Prostate gland (tissue), 2 donors: ENCODE results near the gene TPM3. TPM values are rescaled to one million over a fixed set of nuclear protein-coding genes. Genes with fewer than 3 reads are reported as not detected.

Experiments used
- DNase-seq: peaks from one replicate; pipeline ENCODE4 v3.0.0-alpha.2; 2019; ENCODE audit warnings: low spot score
- H3K27ac ChIP-seq, 2 donors: fragments of 200-600 bp; sonication (generic); 2 replicates each; pipeline ENCODE4 v1.5.1; 2017 to 2019
- H3K27me3 ChIP-seq: fragments of 200-600 bp; sonication (generic); replicated peaks from 2 replicates; pipeline ENCODE4 v1.5.1; 2019; ENCODE audit not compliant: insufficient read depth
- H3K36me3 ChIP-seq, 2 donors: fragments of 200-600 bp; sonication (generic); 1 replicate in 1 of 2; 2 replicates in 1 of 2; pipeline versions ENCODE4 v1.5.1 to v1.8.1; 2017 to 2019
- H3K4me1 ChIP-seq: fragments of 200-600 bp; sonication (generic); replicated peaks from 2 replicates; pipeline ENCODE4 v1.5.1; 2019
- H3K4me3 ChIP-seq, 2 donors: fragments of 200-600 bp; sonication (generic); 2 replicates each; pipeline ENCODE4 v1.5.1; 2017 to 2019
- H3K9me3 ChIP-seq: fragments of 200-600 bp; sonication (generic); 2 replicates; pipeline ENCODE4 v1.5.1; 2017
- CTCF ChIP-seq, 4 experiments: fragments of 200-600 bp in 2 of 4; fragments of 450-650 bp in 2 of 4; sonication (generic) in 2 of 4; IDR thresholded peaks; 1 replicate in 3 of 4; 2 replicates in 1 of 4; pipeline ENCODE4 v1.5.1; 2016 to 2019; ENCODE audit warnings: antibody characterized with exemption in 4 of 4, mild to moderate bottlenecking in 2 of 4, moderate library complexity in 2 of 4
- POLR2A ChIP-seq: fragments of 450-650 bp; IDR thresholded peaks from one replicate; pipeline ENCODE4 v1.6.1; 2016; ENCODE audit warnings: antibody characterized with exemption, mild to moderate bottlenecking
- POLR2AphosphoS5 ChIP-seq: sonication (generic); formaldehyde crosslinking; IDR thresholded peaks from one replicate; pipeline ENCODE4 v1.6.1; 2017; ENCODE audit warnings: antibody characterized with exemption
- WGBS: methylation state at CpG from one replicate; pipeline ENCODE4 v1.1.5; 2018; 5-methylcytosine and 5-hydroxymethylcytosine counted together
- intact Hi-C: fragments of 100-400 bp; cut with DNase I; formaldehyde crosslinking; loops from one replicate; pipeline ENCODE4 v1.14.2; 2022
- total RNA-seq, 2 donors: library from RNA; depleted of rRNA; stranded (reverse); fragments of >200 nt; gene quantifications; one replicate each; pipeline ENCODE4 v1.1.0, GENCODE V29; 2016

Gene TPM3
- total RNA-seq, 2 donors from 2014 or later, result 147 to 277 TPM

- H3K36me3 ChIP-seq, result peaks cover 0 to 4% of the 10 kb centered on the region in 2 donors
- H3K27me3 ChIP-seq, result no peaks in the 10 kb centered on the region
- no peaks in the 10 kb centered on the region for H3K9me3 ChIP-seq
- WGBS, result 13% methylated on average over 5 of the region's 5 CpGs
- no peak for TF ChIP-seq POLR2AphosphoS5
- TF ChIP-seq CTCF (IDR thresholded peaks at IDR 0.05), result no peak
- no peak for TF ChIP-seq POLR2A
- H3K4me3 ChIP-seq, result peak overlapping the region; percentile 88 to 93
- intact Hi-C loops, result no loop called here
- no peak for DNase-seq
- peak overlapping the region; percentile 97 to 99 for H3K27ac ChIP-seq
- H3K4me1 ChIP-seq, result peaks cover 3% of the 10 kb centered on the region
Measured at GRCh38 chr1:154219541-154219940, 27.6 kb upstream of the TPM3 start.

- WGBS, result 62% methylated on average over 3 of the region's 3 CpGs
- peaks cover 0 to 4% of the 10 kb centered on the region in 2 donors for H3K36me3 ChIP-seq
- H3K4me3 ChIP-seq, result peak overlapping the region in 1 of 2 donors; percentile 93
- DNase-seq, result no peak
- no peaks in the 10 kb centered on the region for H3K9me3 ChIP-seq
- peaks cover 3% of the 10 kb centered on the region for H3K4me1 ChIP-seq
- intact Hi-C loops, result no loop called here
- TF ChIP-seq POLR2AphosphoS5, result no peak
- no peak for TF ChIP-seq POLR2A
- no peak for TF ChIP-seq CTCF (IDR thresholded peaks at IDR 0.05)
- no peaks in the 10 kb centered on the region for H3K27me3 ChIP-seq
- H3K27ac ChIP-seq, result no peak overlapping the region
Measured at GRCh38 chr1:154218545-154218944, 26.6 kb upstream of the TPM3 start.

- Histone ChIP-seq H3K4me3 (no peak overlapping the region), H3K9me3 (no peaks in the 10 kb centered on the region), H3K27me3 (no peaks in the 10 kb centered on the region), H3K4me1 (peaks cover under 1% of the 10 kb centered on the region), H3K27ac (no peak overlapping the region), H3K36me3 (peaks cover 8 to 26% of the 10 kb centered on the region in 2 donors)
- 94% methylated on average over 1 of the region's 1 CpG for whole genome bisulfite sequencing
- intact Hi-C loops, result no loop called here
- TF ChIP-seq CTCF (IDR thresholded peaks at IDR 0.05) (no peak), POLR2AphosphoS5 (no peak), POLR2A (no peak)
- no peak for DNase-seq
Measured at GRCh38 chr1:154213274-154213673, 21.4 kb upstream of the TPM3 start.

GRCh38 chr1:154212083-154212482 lies 20.2 kb upstream of the TPM3 start:
- intact Hi-C loops, result no loop called here

More at GRCh38 chr1:154212083-154212482, 20.2 kb upstream of the TPM3 start:
- no peak for DNase-seq
- Histone ChIP-seq H3K27me3 (no peaks in the 10 kb centered on the region), H3K36me3 (peaks cover 8 to 27% of the 10 kb centered on the region in 2 donors), H3K4me1 (no peaks in the 10 kb centered on the region), H3K9me3 (no peaks in the 10 kb centered on the region), H3K27ac (no peak overlapping the region), H3K4me3 (no peak overlapping the region)
- WGBS, result 94% methylated on average over 10 of the region's 10 CpGs
- TF ChIP-seq POLR2A (no peak), CTCF (IDR thresholded peaks at IDR 0.05) (no peak), POLR2AphosphoS5 (no peak)
